Kidney (tissue), 14 donors: ENCODE measurements around the gene GFOD1. TPM values are rescaled to one million over a fixed set of nuclear protein-coding genes. Genes with fewer than 3 reads are reported as not detected.
"Not testable (repeated sequence)": the region's sequence is repeated elsewhere in the genome, so short reads cannot be mapped to it uniquely, and the experiment has no call there.

Experiments
- DNase-seq, 5 donors: peaks; one replicate each; pipeline ENCODE4 v3.0.0-alpha.2; 2013 to 2020
- FAIRE-seq: peaks from 2 replicates; lab custom pipeline; 2012; peaks lifted over from hg19 to GRCh38; lab: Jason Lieb, UNC
- H3K27ac ChIP-seq, 2 donors: one replicate each; pipeline ENCODE4 v1.7.0; 2013; ENCODE audit warnings: low read depth in 2 of 2, low read length in 2 of 2, inconsistent platforms in 1 of 2
- H3K27me3 ChIP-seq: one replicate; pipeline ENCODE4 v1.7.1; 2013; ENCODE audit warnings: low read length, inconsistent platforms; ENCODE audit not compliant: control insufficient read depth, insufficient read depth
- H3K36me3 ChIP-seq, 3 donors: one replicate each; pipeline versions ENCODE4 v1.7.0 to v1.7.1; 2013; ENCODE audit warnings: low read length in 3 of 3, control low read depth in 1 of 3, inconsistent platforms in 1 of 3; ENCODE audit not compliant: insufficient read depth in 3 of 3, control insufficient read depth in 2 of 3
- H3K4me1 ChIP-seq, 3 donors: one replicate each; pipeline versions ENCODE4 v1.7.0 to v1.7.1; 2013; ENCODE audit warnings: low read length in 3 of 3, inconsistent platforms in 1 of 3, low read depth in 1 of 3; ENCODE audit not compliant: control insufficient read depth in 2 of 3, insufficient read depth in 2 of 3
- H3K4me3 ChIP-seq, 3 donors: one replicate each; pipeline versions ENCODE4 v1.7.0 to v1.8.1; 2013; ENCODE audit warnings: low read length in 3 of 3, control low read depth in 1 of 3, inconsistent platforms in 1 of 3
- H3K9ac ChIP-seq, 3 donors: one replicate each; pipeline versions ENCODE4 v1.7.0 to v1.7.1; 2013; ENCODE audit warnings: low read length in 3 of 3, control low read depth in 1 of 3, inconsistent platforms in 1 of 3
- H3K9me3 ChIP-seq, 3 donors: one replicate each; pipeline versions ENCODE4 v1.7.0 to v1.7.1; 2013; ENCODE audit warnings: low read length in 3 of 3, control low read depth in 1 of 3, inconsistent platforms in 1 of 3; ENCODE audit not compliant: control insufficient read depth in 2 of 3, insufficient read depth in 1 of 3
- CTCF ChIP-seq: IDR thresholded peaks from 3 replicates; pipeline ENCODE4 v1.5.1; 2012; ENCODE audit warnings: mild to moderate bottlenecking, moderate library complexity, borderline replicate concordance; ENCODE audit not compliant: insufficient read depth; ENCODE audit errors: extremely low read depth
- intact Hi-C: fragments of 100-400 bp; cut with DNase I; formaldehyde crosslinking; loops from one replicate; pipeline ENCODE4 v1.11.1; 2022
- polyA plus RNA-seq: library from polyadenylated mRNA; stranded (reverse); fragments of 350-450 nt; fragmentation: Illumina TruSeq; extraction: RNeasy Lipid Tissue Mini Kit (QIAGEN cat#74804); gene quantifications from one replicate; pipeline ENCODE4 v1.2.3, GENCODE V29; 2014; ENCODE audit warnings: low read depth, low replicate concordance; ENCODE audit not compliant: insufficient read depth
- total RNA-seq: library from RNA; stranded (reverse); fragmentation: NEBNext Ultra II Directional; extraction: Animal tissue kit (Norgen Biotek cat#: 25700); gene quantifications from one replicate; pipeline ENCODE4 v1.2.1, GENCODE V29; 2021
- donor health status: control.
- donor health status: control.
- donor health status: control.
- donor health status: control.
- donor health status: control.
- donor health status: DM: yes; HTN: yes; CAD: no.
- donor health status: Normal renal cell carcinoma (clear cell type).

GFOD1 gene
- total and polyA plus RNA-seq, 2 donors from 2014 or later = 2.1 to 14.6 TPM

- no peaks in the 10 kb centered on the region for H3K9me3 ChIP-seq
- peak in 2 of 5 donors; percentile 19 to 53 for DNase-seq
- H3K36me3 ChIP-seq = peaks cover 0 to 2% (median 2%) of the 10 kb centered on the region in 3 donors
- H3K27me3 ChIP-seq = no peaks in the 10 kb centered on the region
- no peak for TF ChIP-seq CTCF
- peak overlapping the region; percentile 84 to 92 for H3K27ac ChIP-seq
- H3K4me1 ChIP-seq = peaks cover 0 to 12% (median 0%) of the 10 kb centered on the region in 3 donors
- H3K9ac ChIP-seq = peak overlapping the region; percentile 72 to 97 (median 85)
- intact Hi-C loops = loop anchor here (5.0 kb wide), 1 partner anchor 415 kb away; no protein-coding TSS in a partner anchor
- H3K4me3 ChIP-seq = peak overlapping the region; percentile 75 to 98 (median 92)
- FAIRE-seq = no peak
Observed at GRCh38 chr6:13327691-13328075, 159.7 kb downstream of the GFOD1 start.

GRCh38 chr6:13326031-13326586, 161.3 kb downstream of the GFOD1 start:
- peaks cover 0 to 17% (median 0%) of the 10 kb centered on the region in 3 donors for H3K4me1 ChIP-seq
- H3K27me3 ChIP-seq, H3K27ac ChIP-seq, FAIRE-seq, H3K36me3 ChIP-seq, H3K9me3 ChIP-seq, H3K9ac ChIP-seq, DNase-seq, H3K4me3 ChIP-seq: not testable (repeated sequence)
- intact Hi-C loops = loop anchor here (5.0 kb wide), 1 partner anchor 414 kb away; no protein-coding TSS in a partner anchor

- Histone ChIP-seq H3K27me3 (no peaks in the 10 kb centered on the region), H3K36me3 (peaks cover 11 to 37% (median 18%) of the 10 kb centered on the region in 3 donors), H3K27ac (no peak overlapping the region), H3K4me1 (peaks cover 0 to 11% (median 0%) of the 10 kb centered on the region in 3 donors), H3K9ac (no peak overlapping the region), H3K4me3 (no peak overlapping the region), H3K9me3 (no peaks in the 10 kb centered on the region)
- TF ChIP-seq CTCF = no peak
- no peak for FAIRE-seq
- DNase-seq = no peak
- intact Hi-C loops = no loop called here
Observed at GRCh38 chr6:13319891-13320564, 167.4 kb downstream of the GFOD1 start.

- FAIRE-seq (no peak), DNase-seq (peak in 1 of 5 donors; percentile 30)
- H3K9ac ChIP-seq = no peak overlapping the region
- no peak overlapping the region for H3K4me3 ChIP-seq
- TF ChIP-seq CTCF = no peak
- peak overlapping the region; percentile 35 to 41 for H3K27ac ChIP-seq
- H3K27me3 ChIP-seq = no peaks in the 10 kb centered on the region
- H3K4me1 ChIP-seq = peaks cover 0 to 15% (median 0%) of the 10 kb centered on the region in 3 donors
- H3K9me3 ChIP-seq = no peaks in the 10 kb centered on the region
- peaks cover 11 to 39% (median 19%) of the 10 kb centered on the region in 3 donors for H3K36me3 ChIP-seq
- intact Hi-C loops = no loop called here
Observed at GRCh38 chr6:13318821-13319220, 168.6 kb downstream of the GFOD1 start.
